Measurements from ENCODE around the gene AKNAD1.

DNA sequence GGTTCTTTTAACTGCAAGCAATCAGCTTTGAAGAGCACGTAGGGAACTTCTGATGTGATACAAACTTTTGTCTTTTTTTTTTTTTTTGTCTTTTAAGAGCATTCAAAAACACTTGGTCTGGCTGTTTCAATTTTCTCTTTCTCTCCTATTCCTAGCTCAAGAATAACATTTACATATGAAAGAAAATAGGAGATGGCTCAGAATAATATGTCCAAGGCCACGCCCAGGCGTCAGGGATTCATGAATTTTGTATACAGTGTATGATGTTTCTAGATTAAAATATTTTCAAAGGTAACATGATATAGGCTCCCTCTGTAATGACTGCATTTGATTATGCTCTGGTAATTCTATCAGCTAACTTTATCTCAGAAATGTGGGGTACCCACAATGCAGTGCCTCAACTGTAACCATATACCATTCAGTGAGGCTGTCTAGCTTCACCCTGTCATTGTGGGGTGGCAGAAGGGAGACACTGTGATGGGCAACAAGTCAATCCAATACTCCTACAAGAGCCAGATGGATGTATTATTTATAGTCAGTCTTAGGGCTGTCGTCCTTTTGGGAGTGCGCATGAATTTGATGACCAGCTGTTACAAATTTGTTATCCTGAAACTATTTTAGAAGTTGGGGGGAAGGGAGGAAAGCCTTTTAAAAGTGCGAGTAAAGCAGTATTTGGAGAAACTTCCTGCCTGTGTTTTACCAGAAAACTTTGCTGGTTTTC, 1.5 kb upstream of the AKNAD1 start:
- TF ChIP-seq, protein P1, sequence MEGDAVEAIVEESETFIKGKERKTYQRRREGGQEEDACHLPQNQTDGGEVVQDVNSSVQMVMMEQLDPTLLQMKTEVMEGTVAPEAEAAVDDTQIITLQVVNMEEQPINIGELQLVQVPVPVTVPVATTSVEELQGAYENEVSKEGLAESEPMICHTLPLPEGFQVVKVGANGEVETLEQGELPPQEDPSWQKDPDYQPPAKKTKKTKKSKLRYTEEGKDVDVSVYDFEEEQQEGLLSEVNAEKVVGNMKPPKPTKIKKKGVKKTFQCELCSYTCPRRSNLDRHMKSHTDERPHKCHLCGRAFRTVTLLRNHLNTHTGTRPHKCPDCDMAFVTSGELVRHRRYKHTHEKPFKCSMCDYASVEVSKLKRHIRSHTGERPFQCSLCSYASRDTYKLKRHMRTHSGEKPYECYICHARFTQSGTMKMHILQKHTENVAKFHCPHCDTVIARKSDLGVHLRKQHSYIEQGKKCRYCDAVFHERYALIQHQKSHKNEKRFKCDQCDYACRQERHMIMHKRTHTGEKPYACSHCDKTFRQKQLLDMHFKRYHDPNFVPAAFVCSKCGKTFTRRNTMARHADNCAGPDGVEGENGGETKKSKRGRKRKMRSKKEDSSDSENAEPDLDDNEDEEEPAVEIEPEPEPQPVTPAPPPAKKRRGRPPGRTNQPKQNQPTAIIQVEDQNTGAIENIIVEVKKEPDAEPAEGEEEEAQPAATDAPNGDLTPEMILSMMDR (IDR thresholded peaks at IDR 0.05; ENCODE audit: poor library complexity, severe bottlenecking): no peak
- TF ChIP-seq, protein P2, sequence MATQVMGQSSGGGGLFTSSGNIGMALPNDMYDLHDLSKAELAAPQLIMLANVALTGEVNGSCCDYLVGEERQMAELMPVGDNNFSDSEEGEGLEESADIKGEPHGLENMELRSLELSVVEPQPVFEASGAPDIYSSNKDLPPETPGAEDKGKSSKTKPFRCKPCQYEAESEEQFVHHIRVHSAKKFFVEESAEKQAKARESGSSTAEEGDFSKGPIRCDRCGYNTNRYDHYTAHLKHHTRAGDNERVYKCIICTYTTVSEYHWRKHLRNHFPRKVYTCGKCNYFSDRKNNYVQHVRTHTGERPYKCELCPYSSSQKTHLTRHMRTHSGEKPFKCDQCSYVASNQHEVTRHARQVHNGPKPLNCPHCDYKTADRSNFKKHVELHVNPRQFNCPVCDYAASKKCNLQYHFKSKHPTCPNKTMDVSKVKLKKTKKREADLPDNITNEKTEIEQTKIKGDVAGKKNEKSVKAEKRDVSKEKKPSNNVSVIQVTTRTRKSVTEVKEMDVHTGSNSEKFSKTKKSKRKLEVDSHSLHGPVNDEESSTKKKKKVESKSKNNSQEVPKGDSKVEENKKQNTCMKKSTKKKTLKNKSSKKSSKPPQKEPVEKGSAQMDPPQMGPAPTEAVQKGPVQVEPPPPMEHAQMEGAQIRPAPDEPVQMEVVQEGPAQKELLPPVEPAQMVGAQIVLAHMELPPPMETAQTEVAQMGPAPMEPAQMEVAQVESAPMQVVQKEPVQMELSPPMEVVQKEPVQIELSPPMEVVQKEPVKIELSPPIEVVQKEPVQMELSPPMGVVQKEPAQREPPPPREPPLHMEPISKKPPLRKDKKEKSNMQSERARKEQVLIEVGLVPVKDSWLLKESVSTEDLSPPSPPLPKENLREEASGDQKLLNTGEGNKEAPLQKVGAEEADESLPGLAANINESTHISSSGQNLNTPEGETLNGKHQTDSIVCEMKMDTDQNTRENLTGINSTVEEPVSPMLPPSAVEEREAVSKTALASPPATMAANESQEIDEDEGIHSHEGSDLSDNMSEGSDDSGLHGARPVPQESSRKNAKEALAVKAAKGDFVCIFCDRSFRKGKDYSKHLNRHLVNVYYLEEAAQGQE (IDR thresholded peaks at IDR 0.05; ENCODE audit: borderline replicate concordance): no peak
- TF ChIP-seq RAD21 (conservative IDR thresholded peaks at IDR 0.05): no peak
- TF ChIP-seq POLR2AphosphoS5 (IDR thresholded peaks at IDR 0.05): no peak
- no peak for TF ChIP-seq EZH2 (IDR thresholded peaks at IDR 0.05; ENCODE audit: borderline replicate concordance, insufficient read depth, low read length, poor library complexity, severe bottlenecking)
- TF ChIP-seq EP300 (conservative IDR thresholded peaks at IDR 0.05; ENCODE audit: poor library complexity, severe bottlenecking): no peak
- no peak for TF ChIP-seq TAF1 (IDR thresholded peaks at IDR 0.05; ENCODE audit: low read depth)
- TF ChIP-seq SMC3 (conservative IDR thresholded peaks at IDR 0.05; ENCODE audit: poor library complexity): no peak
- TF ChIP-seq MXI1 (conservative IDR thresholded peaks at IDR 0.05; ENCODE audit: poor library complexity, severe bottlenecking): no peak
